Right atrium auricular region (tissue), 2 donors: ENCODE measurements around the gene PPP1CB. TPM values are rescaled to one million over a fixed set of nuclear protein-coding genes. Genes with fewer than 3 reads are reported as not detected.
A peak's percentile ranks its signal among the peaks of the same experiment; 100 is the strongest.

Experiments used
- DNase-seq: peaks from one replicate; pipeline ENCODE4 v3.0.0-alpha.2; 2019; ENCODE audit warnings: low spot score
- H3K27ac ChIP-seq, 2 donors: fragments of 200-600 bp; sonication (generic); 1 replicate in 1 of 2; 2 replicates in 1 of 2; pipeline ENCODE4 v1.5.1; 2016 to 2019
- H3K27me3 ChIP-seq, 2 donors: fragments of 200-600 bp; sonication (generic); one replicate each; pipeline versions ENCODE4 v1.5.1 to v1.6.0; 2017 to 2019
- H3K36me3 ChIP-seq: fragments of 200-600 bp; sonication (generic); one replicate; pipeline ENCODE4 v1.5.1; 2016
- H3K4me1 ChIP-seq, 2 donors: fragments of 200-600 bp; sonication (generic); one replicate each; pipeline versions ENCODE4 v1.5.1 to v1.6.0; 2017 to 2019
- H3K4me3 ChIP-seq, 2 donors: fragments of 200-600 bp; sonication (generic); 1 replicate in 1 of 2; 2 replicates in 1 of 2; pipeline ENCODE4 v1.5.1; 2017 to 2019; ENCODE audit warnings: mild to moderate bottlenecking in 1 of 2, moderate library complexity in 1 of 2
- H3K9me3 ChIP-seq, 2 donors: fragments of 200-600 bp; sonication (generic); one replicate each; pipeline ENCODE4 v1.5.1; 2019
- total RNA-seq, 2 donors: library from RNA; depleted of rRNA; stranded (reverse); fragments of >200 nt; gene quantifications; one replicate each; pipeline ENCODE4 v1.1.0, GENCODE V29; 2016
- TF ChIP-seq, protein P1 (sequence below), 2 donors: fragments of 200-600 bp; sonication (generic); IDR thresholded peaks; one replicate each; pipeline ENCODE4 v1.5.1; 2019; ENCODE audit warnings: antibody characterized with exemption in 2 of 2

Gene PPP1CB
- total RNA-seq, 2 donors from 2014 or later: 185 to 213 TPM

DNA sequence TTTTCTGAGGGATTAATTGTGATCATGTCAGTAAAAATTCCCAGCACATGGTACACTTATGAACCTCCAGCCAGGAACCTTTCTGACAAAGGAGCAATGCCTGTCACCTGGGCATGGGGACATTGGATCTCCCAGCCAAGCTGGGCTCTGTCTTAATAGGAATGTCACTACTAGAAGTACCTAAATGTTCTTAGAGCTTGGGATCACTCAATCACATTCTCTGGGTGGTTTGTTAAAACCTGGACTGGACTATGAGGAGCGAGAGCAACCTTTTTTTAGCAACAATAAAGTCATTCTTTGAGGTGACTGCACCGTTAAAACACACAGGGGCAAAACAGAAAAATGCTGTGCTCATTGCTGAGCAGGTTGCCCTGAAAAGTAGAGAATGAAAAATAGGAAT lies 6.4 kb upstream of the PPP1CB start:
- Histone ChIP-seq H3K36me3 (no peaks in the 10 kb centered on the region), H3K9me3 (no peaks in the 10 kb centered on the region), H3K27ac (peak overlapping the region in 1 of 2 donors; percentile 20), H3K4me3 (no peak overlapping the region), H3K4me1 (peaks cover 0 to 14% of the 10 kb centered on the region in 2 donors), H3K27me3 (no peaks in the 10 kb centered on the region)
- no peak for DNase-seq
- TF ChIP-seq, protein P1, sequence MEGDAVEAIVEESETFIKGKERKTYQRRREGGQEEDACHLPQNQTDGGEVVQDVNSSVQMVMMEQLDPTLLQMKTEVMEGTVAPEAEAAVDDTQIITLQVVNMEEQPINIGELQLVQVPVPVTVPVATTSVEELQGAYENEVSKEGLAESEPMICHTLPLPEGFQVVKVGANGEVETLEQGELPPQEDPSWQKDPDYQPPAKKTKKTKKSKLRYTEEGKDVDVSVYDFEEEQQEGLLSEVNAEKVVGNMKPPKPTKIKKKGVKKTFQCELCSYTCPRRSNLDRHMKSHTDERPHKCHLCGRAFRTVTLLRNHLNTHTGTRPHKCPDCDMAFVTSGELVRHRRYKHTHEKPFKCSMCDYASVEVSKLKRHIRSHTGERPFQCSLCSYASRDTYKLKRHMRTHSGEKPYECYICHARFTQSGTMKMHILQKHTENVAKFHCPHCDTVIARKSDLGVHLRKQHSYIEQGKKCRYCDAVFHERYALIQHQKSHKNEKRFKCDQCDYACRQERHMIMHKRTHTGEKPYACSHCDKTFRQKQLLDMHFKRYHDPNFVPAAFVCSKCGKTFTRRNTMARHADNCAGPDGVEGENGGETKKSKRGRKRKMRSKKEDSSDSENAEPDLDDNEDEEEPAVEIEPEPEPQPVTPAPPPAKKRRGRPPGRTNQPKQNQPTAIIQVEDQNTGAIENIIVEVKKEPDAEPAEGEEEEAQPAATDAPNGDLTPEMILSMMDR (IDR thresholded peaks at IDR 0.05): no peak

DNA sequence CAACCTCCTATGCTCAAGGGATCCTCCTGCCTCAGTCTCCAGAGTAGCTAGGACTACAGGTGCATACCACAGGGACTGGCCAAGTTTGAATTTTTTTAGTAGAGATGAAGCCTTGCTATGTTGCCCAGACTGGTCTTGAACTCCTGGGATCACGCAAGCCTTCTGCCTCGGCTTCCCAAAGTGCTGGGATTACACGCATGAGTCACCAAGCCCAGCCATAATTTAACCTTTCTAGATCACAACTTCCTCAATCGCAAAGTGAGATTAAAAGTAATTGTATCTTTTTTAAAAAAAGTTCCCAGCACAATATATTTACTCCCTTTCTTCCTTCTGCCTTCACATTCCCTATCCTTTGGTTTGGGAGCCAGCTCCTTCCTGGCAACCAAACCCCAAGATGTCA lies 5.8 kb upstream of the PPP1CB start:
- TF ChIP-seq, protein P1 (IDR thresholded peaks at IDR 0.05): no peak
- DNase-seq: no peak
- Histone ChIP-seq H3K4me3 (no peak overlapping the region), H3K9me3 (no peaks in the 10 kb centered on the region), H3K36me3 (no peaks in the 10 kb centered on the region), H3K27me3 (no peaks in the 10 kb centered on the region), H3K4me1 (peaks cover 0 to 20% of the 10 kb centered on the region in 2 donors), H3K27ac (peak overlapping the region; percentile 20 to 48)

DNA sequence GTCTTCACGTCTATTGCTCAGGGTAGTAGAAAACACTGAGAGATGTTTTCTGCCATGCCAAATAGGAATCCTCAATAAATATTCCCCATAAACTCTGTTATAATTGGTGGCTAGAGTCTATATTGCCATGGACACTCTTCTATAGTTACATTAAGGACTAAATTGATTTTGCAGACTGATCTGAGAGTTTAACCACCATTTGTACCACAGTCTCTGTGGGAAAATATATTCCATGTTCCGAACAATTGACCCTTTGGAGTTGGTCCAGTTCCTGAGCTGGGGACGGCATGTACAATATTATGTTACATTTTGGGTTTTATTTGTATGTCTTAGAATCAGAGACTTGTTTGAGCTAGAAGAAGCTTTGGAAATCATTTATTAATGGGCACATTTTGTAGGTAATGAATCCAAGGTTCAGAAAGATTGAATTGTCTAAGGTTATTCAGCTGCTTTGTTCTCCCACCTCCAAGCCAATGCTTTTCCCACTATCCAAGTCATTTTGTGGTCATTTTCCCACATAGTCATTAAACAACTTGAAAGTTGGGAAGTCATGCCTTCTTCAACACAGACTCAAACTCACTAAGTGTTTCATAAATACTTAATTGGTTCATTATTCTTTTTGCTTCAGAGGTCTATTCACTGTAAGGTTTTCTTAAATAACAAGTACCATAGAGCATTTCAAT lies 5.1 kb upstream of the PPP1CB start:
- Histone ChIP-seq H3K27me3 (no peaks in the 10 kb centered on the region), H3K4me3 (no peak overlapping the region), H3K27ac (peak overlapping the region; percentile 20 to 48), H3K9me3 (no peaks in the 10 kb centered on the region), H3K36me3 (no peaks in the 10 kb centered on the region), H3K4me1 (peaks cover 0 to 21% of the 10 kb centered on the region in 2 donors)
- no peak for DNase-seq
- TF ChIP-seq, protein P1 (IDR thresholded peaks at IDR 0.05): no peak

DNA sequence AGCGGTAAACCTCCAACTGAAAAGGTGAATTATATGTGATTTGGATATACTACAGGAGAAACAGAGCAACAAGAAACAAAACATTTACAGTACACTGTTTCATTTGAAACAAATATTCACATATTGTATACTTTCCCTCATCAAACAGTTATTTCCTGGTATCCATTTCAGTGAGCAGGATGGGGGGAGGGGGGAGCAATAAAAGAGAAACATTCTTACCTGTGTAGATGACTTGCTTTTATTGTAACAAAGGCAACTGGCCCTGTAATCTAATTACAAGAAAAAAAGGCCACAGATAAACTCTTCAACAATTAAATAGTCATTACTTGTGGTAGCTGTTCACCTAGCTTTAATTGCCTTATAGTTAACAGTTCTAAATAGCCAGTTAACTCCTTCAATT lies 3.9 kb upstream of the PPP1CB start:
- no peak for DNase-seq
- no peaks in the 10 kb centered on the region for H3K9me3 ChIP-seq
- H3K36me3 ChIP-seq: no peaks in the 10 kb centered on the region
- TF ChIP-seq, protein P1 (IDR thresholded peaks at IDR 0.05): no peak
- H3K4me3 ChIP-seq: no peak overlapping the region
- peaks cover 0 to 21% of the 10 kb centered on the region in 2 donors for H3K4me1 ChIP-seq
- no peaks in the 10 kb centered on the region for H3K27me3 ChIP-seq
- peak overlapping the region in 1 of 2 donors; percentile 12 for H3K27ac ChIP-seq

DNA sequence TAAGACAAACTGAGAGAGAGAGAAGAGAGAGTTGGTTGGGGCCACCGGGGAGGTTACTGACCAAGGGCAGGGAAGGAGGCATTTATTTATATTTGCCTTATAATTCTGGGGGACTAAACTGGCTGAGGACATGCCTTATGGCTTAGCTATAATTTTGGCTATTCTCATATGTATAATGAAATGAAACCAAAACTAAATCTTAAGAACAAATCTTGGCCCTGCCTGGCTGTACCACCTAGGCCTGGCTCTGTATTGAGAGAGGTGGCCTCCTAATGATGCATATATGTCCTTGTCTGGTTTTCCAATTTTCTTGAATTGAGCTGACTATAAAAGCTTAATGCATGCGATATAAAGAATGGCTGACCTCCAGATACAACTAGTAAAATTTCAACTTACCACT lies 3.5 kb upstream of the PPP1CB start:
- TF ChIP-seq, protein P1 (IDR thresholded peaks at IDR 0.05): no peak
- Histone ChIP-seq H3K4me3 (no peak overlapping the region), H3K27ac (peak overlapping the region in 1 of 2 donors; percentile 12), H3K36me3 (no peaks in the 10 kb centered on the region), H3K4me1 (peaks cover 0 to 21% of the 10 kb centered on the region in 2 donors), H3K9me3 (no peaks in the 10 kb centered on the region), H3K27me3 (no peaks in the 10 kb centered on the region)
- DNase-seq: no peak

DNA sequence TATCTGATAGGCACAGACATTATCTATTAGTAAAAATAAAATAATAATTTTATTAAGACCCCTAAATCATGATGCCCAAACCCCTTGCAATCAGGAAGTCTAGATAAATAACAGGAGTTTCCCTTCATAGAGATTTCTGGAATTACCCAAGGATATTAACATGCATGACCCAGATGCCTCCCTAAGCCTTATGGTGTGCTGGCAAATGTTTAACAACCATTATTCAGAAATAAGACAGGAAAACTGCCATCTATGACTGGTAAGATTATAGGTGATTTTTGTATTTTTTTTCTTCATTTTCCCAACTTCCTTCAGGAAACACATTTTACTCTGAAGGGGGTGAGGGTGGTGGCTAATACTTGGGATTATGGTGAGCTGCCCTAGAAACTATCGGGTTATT lies 2.7 kb upstream of the PPP1CB start:
- no peak for DNase-seq
- TF ChIP-seq, protein P1 (IDR thresholded peaks at IDR 0.05): no peak
- H3K27ac ChIP-seq: peak overlapping the region; percentile 100
- H3K27me3 ChIP-seq: no peaks in the 10 kb centered on the region
- no peaks in the 10 kb centered on the region for H3K9me3 ChIP-seq
- H3K36me3 ChIP-seq: no peaks in the 10 kb centered on the region
- H3K4me1 ChIP-seq: peaks cover 0 to 25% of the 10 kb centered on the region in 2 donors
- H3K4me3 ChIP-seq: no peak overlapping the region
